HK-2 (cell line): ENCODE data around the gene PDGFB.

Experiments
- DNase-seq: peaks from one replicate; pipeline ENCODE4 v3.0.0-alpha.2; 2018; ENCODE audit not compliant: unreplicated experiment

Gene PDGFB

GRCh38 chr22:39254789-39255298 lies 10.1 kb upstream of the PDGFB start:
- peak; percentile 69 for DNase-seq

DNA sequence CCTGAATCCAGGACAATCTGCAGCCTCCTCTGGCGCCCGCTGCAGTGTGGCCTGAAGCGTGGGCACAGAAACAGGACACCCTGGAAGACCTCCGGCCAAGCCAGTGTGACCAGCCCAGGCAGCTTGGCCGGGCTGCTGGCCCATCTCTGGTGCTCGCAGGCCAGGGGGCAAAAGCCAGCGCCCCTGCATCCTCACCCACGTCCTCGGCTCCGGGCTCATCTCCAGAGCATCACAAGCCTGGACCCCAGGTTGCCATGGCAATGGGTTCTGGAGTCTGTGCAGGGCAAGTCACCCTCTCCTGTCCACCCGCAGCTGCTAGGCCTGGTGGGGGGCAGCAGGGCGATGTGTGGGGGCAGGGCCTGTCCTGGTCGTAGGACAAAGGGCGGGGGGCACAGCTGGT lies 9.3 kb upstream of the PDGFB start:
- no peak for DNase-seq

GRCh38 chr22:39253435-39254070 lies 8.8 kb upstream of the PDGFB start:
- peak; percentile 80 for DNase-seq

- no peak for DNase-seq
Observed at GRCh38 chr22:39252461-39253434, 8.0 kb upstream of the PDGFB start.

- DNase-seq, result peak; percentile 60
Observed at GRCh38 chr22:39251762-39252460, 7.1 kb upstream of the PDGFB start.

GRCh38 chr22:39250838-39251237 lies 6.1 kb upstream of the PDGFB start:
- no peak for DNase-seq

DNA sequence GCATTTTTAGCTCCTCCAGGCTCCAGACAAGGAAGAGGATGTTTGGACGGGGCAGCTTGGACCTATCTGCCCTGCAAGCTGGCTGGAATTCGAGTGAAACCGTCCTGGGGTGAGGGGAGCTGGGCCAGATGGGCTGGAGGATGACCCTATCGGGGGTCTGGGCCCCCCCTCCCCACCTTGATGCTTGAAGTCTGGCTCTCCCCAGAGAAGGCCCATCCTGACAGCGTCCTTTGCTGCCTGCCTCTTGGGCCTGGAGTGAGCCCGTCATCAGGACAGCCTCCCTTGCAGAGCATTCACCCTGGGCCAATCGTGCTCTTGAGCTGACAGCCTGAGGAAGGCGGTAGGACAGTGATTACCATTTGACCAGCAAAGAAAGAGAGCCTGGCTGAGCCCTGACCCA lies 5.3 kb upstream of the PDGFB start:
- no peak for DNase-seq

DNA sequence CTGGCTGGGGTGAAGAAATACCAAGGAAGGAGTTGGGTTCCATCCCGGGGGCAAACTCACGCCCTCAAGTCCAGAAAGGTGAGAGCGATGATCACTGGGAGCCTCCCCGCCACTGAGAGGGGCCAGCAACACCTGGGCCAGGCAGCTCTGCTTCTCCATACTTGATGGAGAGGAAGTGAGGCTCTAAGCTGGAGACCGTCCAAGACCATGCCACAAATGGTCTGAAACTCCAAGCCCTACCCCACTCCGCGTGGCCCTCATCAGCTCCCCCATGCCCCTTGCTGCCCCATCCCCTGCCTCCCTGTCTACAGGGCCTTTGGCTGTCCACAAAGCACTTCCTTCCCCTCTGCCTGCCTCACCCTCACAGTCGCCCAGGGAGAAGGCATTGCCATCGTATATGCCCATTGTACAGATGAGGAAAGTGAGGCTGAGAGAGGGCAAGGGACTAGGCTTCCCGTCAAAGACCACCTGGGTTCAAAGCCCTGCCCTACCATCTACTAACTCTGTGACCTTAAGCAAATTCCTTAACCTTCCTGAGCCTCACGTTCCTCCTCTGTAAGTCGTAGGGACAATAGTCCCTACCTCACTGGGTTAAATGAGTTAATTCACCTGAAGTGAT lies 4.4 kb upstream of the PDGFB start:
- DNase-seq, result no peak

GRCh38 chr22:39248254-39248653 lies 3.5 kb upstream of the PDGFB start:
- no peak for DNase-seq

DNA sequence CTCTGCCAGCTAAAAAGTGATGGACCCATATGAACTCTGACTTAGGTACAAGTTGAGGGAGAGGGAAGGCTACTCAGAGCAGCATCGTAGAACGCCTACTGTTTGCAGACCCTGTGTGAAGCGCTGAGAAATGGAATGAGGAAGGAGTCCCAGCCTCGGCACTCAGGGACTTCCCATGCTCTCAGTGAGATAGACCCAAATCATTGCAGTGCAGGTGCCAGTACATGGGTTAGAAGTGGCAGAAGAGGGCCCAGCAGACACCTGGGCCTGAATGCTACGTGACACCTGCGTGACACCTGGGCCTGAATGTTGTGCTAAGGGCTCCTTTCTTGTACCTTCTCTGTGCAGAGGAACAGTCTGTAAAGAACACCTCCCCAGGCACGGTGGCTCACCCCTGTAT lies 2.6 kb upstream of the PDGFB start:
- DNase-seq, result no peak

- DNase-seq, result no peak
Observed at GRCh38 chr22:39246690-39247332, 2.0 kb upstream of the PDGFB start.

DNA sequence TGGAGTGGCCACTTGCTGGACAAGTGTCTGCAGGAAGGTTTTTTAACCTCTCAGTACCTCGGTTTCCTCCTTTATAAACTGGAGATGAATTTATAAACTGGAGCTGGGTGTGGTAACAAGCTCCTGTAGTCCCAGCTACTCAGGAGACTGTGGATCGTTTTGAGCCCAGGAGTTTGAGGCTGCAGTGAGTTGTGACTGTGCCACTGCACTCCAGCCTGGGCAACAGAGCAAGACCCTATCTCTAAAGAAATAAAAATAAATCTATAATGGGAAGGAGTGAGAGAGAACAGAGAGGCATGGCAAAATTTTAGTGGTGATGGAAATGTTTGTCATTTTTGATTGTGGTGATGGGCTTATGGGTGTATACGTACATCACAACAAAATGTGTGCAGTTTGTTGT lies 1.4 kb upstream of the PDGFB start:
- no peak for DNase-seq

GRCh38 chr22:39245130-39246039 lies 603 bp upstream of the PDGFB start:
- no peak for DNase-seq

DNA sequence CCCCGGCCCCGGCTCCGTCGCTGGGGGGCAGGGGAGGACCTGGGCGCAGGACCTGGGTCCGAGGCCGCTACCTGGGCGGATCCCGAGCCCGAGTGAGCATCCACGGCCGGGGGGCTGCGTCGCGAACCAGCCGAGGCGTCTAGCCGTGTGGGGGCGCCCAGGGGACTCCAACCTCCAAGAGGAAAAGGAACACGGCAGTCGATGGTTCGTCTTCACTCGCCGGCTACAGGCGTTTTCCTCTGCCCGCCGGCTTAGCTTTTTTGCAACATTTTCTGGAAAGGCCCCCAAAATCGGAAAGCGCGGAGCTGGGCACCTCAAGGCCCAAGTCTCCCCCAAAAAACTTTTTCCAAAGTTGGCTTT lies 666 bp downstream of the PDGFB start:
- DNase-seq, result peak; percentile 43

DNA sequence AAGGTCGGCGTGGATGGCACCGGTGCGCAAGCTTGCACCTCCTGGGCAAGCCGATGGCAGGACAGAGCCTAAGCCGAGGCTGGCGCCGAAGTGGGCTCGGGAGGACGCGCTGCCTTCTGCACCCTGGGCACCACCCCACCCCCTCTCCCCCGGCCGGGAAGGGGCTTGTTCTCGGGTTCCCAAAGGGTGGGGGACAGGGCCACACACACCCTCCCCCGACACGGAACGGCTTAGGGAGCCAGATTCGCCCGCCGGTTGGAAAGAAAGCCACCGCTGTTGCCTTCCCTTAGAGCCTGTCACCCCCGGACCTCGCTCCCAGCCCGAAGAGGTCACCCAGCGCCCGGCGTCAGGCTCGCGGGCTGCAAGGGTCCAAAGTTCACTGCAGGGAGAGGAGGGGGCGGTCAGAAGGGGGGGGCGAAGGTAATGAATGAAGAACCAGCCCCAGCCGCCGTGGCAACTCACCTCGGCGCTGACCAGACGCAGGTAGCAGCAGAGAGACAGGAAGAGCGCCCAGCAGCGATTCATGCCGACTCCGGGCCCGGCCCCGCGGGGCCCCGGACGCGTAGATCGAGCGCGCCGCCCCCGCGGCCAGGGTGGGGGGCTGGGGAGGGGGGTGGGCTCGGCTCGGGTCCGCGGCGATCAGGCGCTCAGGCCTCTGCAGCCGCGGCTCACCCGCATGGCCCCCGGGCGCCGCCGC lies 1.2 kb downstream of the PDGFB start:
- peak; percentile 48 for DNase-seq

- peak; percentile 60 for DNase-seq
Observed at GRCh38 chr22:39242595-39243438, 2.0 kb downstream of the PDGFB start.

- no peak for DNase-seq
Observed at GRCh38 chr22:39241794-39242594, 2.8 kb downstream of the PDGFB start.
